Measurements from ENCODE around the gene NUDT14. TPM values are rescaled to one million over a fixed set of nuclear protein-coding genes. Genes with fewer than 3 reads are reported as not detected.

The NUDT14 gene
- total RNA-seq, 1 experiment from 2014 or later = 26.1 TPM

- intact Hi-C loops (cut with micrococcal nuclease) = loop anchor here (5.0 kb wide), 1 partner anchor 92 kb away; no protein-coding TSS in a partner anchor
Measured at GRCh38 chr14:105184461-105184860, 3.3 kb upstream of the NUDT14 start.

GRCh38 chr14:105182296-105183020 is 1.3 kb upstream of the NUDT14 start:
- Mint-ChIP-seq H3K27me3 (ENCODE audit: insufficient read depth, unreplicated experiment) (peaks cover 22% of the 10 kb centered on the region), H3K36me3 (ENCODE audit: insufficient read depth, unreplicated experiment) (no peaks in the 10 kb centered on the region), H3K4me3 (ENCODE audit: unreplicated experiment) (peak overlapping the region; percentile 36), H3K27ac (ENCODE audit: low read depth, unreplicated experiment) (no peak overlapping the region), H3K9me3 (ENCODE audit: unreplicated experiment) (no peaks in the 10 kb centered on the region), H3K4me1 (ENCODE audit: insufficient read depth, unreplicated experiment) (no peaks in the 10 kb centered on the region)
- DNase-seq (ENCODE audit: unreplicated experiment) = no peak
- ChIA-PET CTCF (interaction anchor here (0.7 to 1.7 kb wide), 3 partner anchors 13 to 195 kb away, joined by 3 to 6 read pairs (median 4); no protein-coding TSS in a partner anchor), POLR2A (interaction anchor here (0.6 to 2.1 kb wide), 2 partner anchors 14 to 291 kb away, joined by 3 to 13 read pairs; partner anchors contain the start of gene JAG2)
- intact Hi-C loops (cut with micrococcal nuclease) = loop anchor here (5.0 kb wide), 1 partner anchor 90 kb away; no protein-coding TSS in a partner anchor
- TF ChIP-seq CTCF (IDR thresholded peaks at IDR 0.05; ENCODE audit: unreplicated experiment) = no peak
- no TSS peak for BruUV-seq (replicated peaks)

More at GRCh38 chr14:105184461-105184860, 3.3 kb upstream of the NUDT14 start:
- H3K27ac Mint-ChIP-seq (ENCODE audit: low read depth, unreplicated experiment) = no peak overlapping the region
- H3K36me3 Mint-ChIP-seq (ENCODE audit: insufficient read depth, unreplicated experiment) = no peaks in the 10 kb centered on the region
- H3K4me1 Mint-ChIP-seq (ENCODE audit: insufficient read depth, unreplicated experiment) = no peaks in the 10 kb centered on the region
- no peak for TF ChIP-seq CTCF (IDR thresholded peaks at IDR 0.05; ENCODE audit: unreplicated experiment)
- H3K27me3 Mint-ChIP-seq (ENCODE audit: insufficient read depth, unreplicated experiment) = peaks cover 32% of the 10 kb centered on the region
- H3K4me3 Mint-ChIP-seq (ENCODE audit: unreplicated experiment) = no peak overlapping the region
- ChIA-PET CTCF (no interaction called here), POLR2A (no interaction called here)
- no peaks in the 10 kb centered on the region for H3K9me3 Mint-ChIP-seq (ENCODE audit: unreplicated experiment)
- no TSS peak for BruUV-seq (replicated peaks)
- no peak for DNase-seq (ENCODE audit: unreplicated experiment)

DNA sequence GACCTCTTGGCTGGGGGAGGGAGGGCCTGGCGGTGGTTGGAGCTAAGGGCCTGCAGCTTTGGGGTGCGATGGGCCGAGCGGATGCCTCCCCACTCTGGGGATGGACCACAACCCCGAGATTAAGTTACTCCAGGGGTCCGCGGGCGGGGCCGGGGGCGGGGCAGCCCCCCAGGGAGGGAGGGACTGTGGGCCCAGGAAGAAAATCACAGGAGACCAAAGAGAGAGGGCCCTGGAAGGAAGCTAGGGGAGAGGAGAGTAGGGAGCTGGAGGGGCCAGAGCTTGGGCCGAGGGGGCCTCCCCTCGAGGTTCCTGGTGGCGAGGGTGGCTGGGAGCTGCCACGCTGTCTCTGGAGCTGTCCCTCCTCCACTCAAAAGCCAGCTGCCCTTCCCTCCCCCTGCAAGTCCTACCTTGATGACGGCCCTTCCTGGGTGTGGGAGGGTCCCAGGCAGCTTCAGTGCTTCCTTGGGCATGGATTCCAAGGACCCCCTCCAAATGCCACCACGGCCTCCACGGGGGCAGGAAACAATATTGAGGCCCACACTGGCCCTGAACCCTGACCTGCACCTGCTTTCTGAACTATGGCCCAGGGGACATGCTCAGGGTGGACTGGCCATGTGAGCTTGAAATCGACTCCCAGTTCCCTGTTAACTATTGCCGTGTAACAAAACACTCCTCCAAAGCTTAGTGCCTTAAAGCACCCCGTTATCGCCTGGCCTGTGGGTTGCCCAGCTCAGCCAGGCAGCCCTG is 610 bp upstream of the NUDT14 start:
- DNase-seq (ENCODE audit: unreplicated experiment) = no peak
- CTCF ChIA-PET = interaction anchor here (0.7 to 1.7 kb wide), 4 partner anchors 12 to 1313 kb away, joined by 3 to 6 read pairs (median 4); no protein-coding TSS in a partner anchor
- intact Hi-C loops (cut with micrococcal nuclease) = loop anchor here (5.0 kb wide), 1 partner anchor 89 kb away; no protein-coding TSS in a partner anchor
- no peak for TF ChIP-seq CTCF (IDR thresholded peaks at IDR 0.05; ENCODE audit: unreplicated experiment)
- Mint-ChIP-seq H3K9me3 (ENCODE audit: unreplicated experiment) (no peaks in the 10 kb centered on the region), H3K27me3 (ENCODE audit: insufficient read depth, unreplicated experiment) (peaks cover 22% of the 10 kb centered on the region), H3K4me1 (ENCODE audit: insufficient read depth, unreplicated experiment) (no peaks in the 10 kb centered on the region), H3K27ac (ENCODE audit: low read depth, unreplicated experiment) (no peak overlapping the region), H3K4me3 (ENCODE audit: unreplicated experiment) (peak overlapping the region; percentile 36), H3K36me3 (ENCODE audit: insufficient read depth, unreplicated experiment) (no peaks in the 10 kb centered on the region)
- POLR2A ChIA-PET = interaction anchor here (2.1 kb wide), 1 partner anchor 13 kb away, joined by 13 read pairs; the partner anchor contains the start of gene JAG2
- no TSS peak for BruUV-seq (replicated peaks)

DNA sequence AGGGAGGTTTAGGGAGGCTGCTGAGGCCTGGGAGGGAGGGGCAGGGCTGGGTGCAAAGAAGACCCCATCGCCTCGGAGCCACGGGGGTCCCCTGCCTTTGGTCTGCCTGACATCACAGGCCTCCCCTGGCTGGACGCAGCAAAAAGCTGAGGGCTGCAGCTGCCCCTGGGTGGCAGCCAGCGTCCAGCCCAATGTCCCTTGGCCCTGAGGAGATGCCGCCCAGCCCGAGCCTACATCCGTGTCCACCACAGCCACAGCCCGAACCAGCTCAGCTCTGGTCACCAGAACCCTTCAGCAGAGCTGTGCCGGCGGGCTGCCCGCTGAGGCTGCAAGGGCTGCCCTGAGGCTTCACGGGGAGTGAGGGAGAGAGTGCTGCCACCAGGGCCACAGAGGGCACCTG is 1.9 kb downstream of the NUDT14 start:
- Mint-ChIP-seq H3K27me3 (ENCODE audit: insufficient read depth, unreplicated experiment) (peaks cover 12% of the 10 kb centered on the region), H3K4me1 (ENCODE audit: insufficient read depth, unreplicated experiment) (no peaks in the 10 kb centered on the region), H3K27ac (ENCODE audit: low read depth, unreplicated experiment) (no peak overlapping the region), H3K4me3 (ENCODE audit: unreplicated experiment) (no peak overlapping the region), H3K36me3 (ENCODE audit: insufficient read depth, unreplicated experiment) (no peaks in the 10 kb centered on the region), H3K9me3 (ENCODE audit: unreplicated experiment) (no peaks in the 10 kb centered on the region)
- TF ChIP-seq CTCF (IDR thresholded peaks at IDR 0.05; ENCODE audit: unreplicated experiment) = no peak
- CTCF ChIA-PET = interaction anchor here (0.7 to 1.6 kb wide), 4 partner anchors 11 to 88 kb away, joined by 3 to 4 read pairs (median 4); no protein-coding TSS in a partner anchor
- DNase-seq (ENCODE audit: unreplicated experiment) = no peak
- intact Hi-C loops (cut with micrococcal nuclease) = no loop called here
- POLR2A ChIA-PET = no interaction called here
- BruUV-seq (replicated peaks) = no TSS peak
